Neuron (in vitro differentiated cells): ENCODE measurements around the gene PI4KA.

Experiments
- H2AFZ ChIP-seq: one replicate; pipeline ENCODE4 v1.6.1; 2013; ENCODE audit warnings: low read depth, mild to moderate bottlenecking, inconsistent platforms, low read length, moderate library complexity
- H3K27me3 ChIP-seq: one replicate; pipeline ENCODE4 v1.6.1; 2013; ENCODE audit warnings: low read length; ENCODE audit not compliant: insufficient read depth
- H3K36me3 ChIP-seq: one replicate; pipeline ENCODE4 v1.6.1; 2013; ENCODE audit warnings: low read length; ENCODE audit not compliant: insufficient read depth
- H3K4me1 ChIP-seq: one replicate; pipeline ENCODE4 v1.6.1; 2013; ENCODE audit warnings: low read length; ENCODE audit not compliant: insufficient read depth
- H3K4me3 ChIP-seq: 2 replicates; pipeline ENCODE4 v1.5.1; 2013; ENCODE audit warnings: mild to moderate bottlenecking, low read length, moderate library complexity
- H3K9me3 ChIP-seq: one replicate; pipeline ENCODE4 v1.6.1; 2013; ENCODE audit warnings: low read length

PI4KA gene

GRCh38 chr22:20785415-20785814 is 73.2 kb downstream of the PI4KA start:
- H3K36me3 ChIP-seq = peaks cover 41% of the 10 kb centered on the region
- H3K4me3 ChIP-seq = no peak overlapping the region
- H3K27me3 ChIP-seq = no peaks in the 10 kb centered on the region
- no peaks in the 10 kb centered on the region for H3K9me3 ChIP-seq
- H2AFZ ChIP-seq = no peak overlapping the region
- H3K4me1 ChIP-seq = no peaks in the 10 kb centered on the region

- no peaks in the 10 kb centered on the region for H3K4me1 ChIP-seq
- H3K4me3 ChIP-seq = no peak overlapping the region
- H3K27me3 ChIP-seq = no peaks in the 10 kb centered on the region
- H2AFZ ChIP-seq = no peak overlapping the region
- H3K9me3 ChIP-seq = no peaks in the 10 kb centered on the region
- peaks cover 47% of the 10 kb centered on the region for H3K36me3 ChIP-seq
Observed at GRCh38 chr22:20783844-20784723, 74.5 kb downstream of the PI4KA start.

DNA sequence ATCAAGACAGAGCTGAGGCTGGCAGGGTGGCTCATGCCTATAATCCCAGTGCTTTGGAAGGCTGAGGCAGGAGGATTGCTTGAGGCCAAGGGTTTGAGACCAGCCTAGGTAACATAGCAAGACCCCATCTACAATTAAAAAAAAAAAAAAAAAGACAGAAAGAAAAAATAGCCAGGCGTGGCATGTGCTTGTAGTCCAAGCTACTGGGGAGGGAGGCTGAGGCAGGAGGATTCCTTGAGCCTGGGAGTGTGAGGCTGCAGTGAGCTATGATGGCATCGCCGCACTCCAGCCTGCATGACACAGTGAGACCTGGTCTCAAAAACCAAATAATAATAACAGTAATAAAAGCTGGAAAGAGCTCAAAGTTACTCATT is 75.3 kb downstream of the PI4KA start:
- H3K27me3 ChIP-seq = no peaks in the 10 kb centered on the region
- no peaks in the 10 kb centered on the region for H3K4me1 ChIP-seq
- peaks cover 44% of the 10 kb centered on the region for H3K36me3 ChIP-seq
- no peak overlapping the region for H2AFZ ChIP-seq
- no peaks in the 10 kb centered on the region for H3K9me3 ChIP-seq
- no peak overlapping the region for H3K4me3 ChIP-seq

GRCh38 chr22:20782596-20783299 is 75.9 kb downstream of the PI4KA start:
- Histone ChIP-seq H3K4me3 (no peak overlapping the region), H3K36me3 (peaks cover 40% of the 10 kb centered on the region), H2AFZ (no peak overlapping the region), H3K4me1 (no peaks in the 10 kb centered on the region), H3K27me3 (no peaks in the 10 kb centered on the region), H3K9me3 (no peaks in the 10 kb centered on the region)

DNA sequence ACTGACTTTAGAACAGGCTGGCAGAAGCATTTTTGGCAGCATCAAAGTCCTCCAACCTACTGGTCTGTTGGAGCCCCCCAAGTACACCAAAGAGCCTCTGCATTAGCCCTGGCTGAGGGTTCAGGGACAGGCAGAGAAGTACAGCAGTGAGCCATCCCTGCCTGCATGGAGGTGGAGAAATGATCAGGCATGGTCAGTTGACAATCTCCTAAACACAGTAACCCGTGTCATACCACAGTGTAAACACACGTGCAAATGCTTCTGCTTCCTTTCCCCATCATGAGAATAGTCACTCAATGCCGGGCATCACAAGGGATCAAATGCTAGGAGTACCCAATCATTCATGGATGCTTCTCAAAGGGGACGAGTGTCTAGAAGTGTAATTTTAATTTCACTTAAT is 76.5 kb downstream of the PI4KA start:
- Histone ChIP-seq H3K4me1 (no peaks in the 10 kb centered on the region), H3K27me3 (no peaks in the 10 kb centered on the region), H2AFZ (no peak overlapping the region), H3K9me3 (no peaks in the 10 kb centered on the region), H3K4me3 (no peak overlapping the region), H3K36me3 (peaks cover 33% of the 10 kb centered on the region)

DNA sequence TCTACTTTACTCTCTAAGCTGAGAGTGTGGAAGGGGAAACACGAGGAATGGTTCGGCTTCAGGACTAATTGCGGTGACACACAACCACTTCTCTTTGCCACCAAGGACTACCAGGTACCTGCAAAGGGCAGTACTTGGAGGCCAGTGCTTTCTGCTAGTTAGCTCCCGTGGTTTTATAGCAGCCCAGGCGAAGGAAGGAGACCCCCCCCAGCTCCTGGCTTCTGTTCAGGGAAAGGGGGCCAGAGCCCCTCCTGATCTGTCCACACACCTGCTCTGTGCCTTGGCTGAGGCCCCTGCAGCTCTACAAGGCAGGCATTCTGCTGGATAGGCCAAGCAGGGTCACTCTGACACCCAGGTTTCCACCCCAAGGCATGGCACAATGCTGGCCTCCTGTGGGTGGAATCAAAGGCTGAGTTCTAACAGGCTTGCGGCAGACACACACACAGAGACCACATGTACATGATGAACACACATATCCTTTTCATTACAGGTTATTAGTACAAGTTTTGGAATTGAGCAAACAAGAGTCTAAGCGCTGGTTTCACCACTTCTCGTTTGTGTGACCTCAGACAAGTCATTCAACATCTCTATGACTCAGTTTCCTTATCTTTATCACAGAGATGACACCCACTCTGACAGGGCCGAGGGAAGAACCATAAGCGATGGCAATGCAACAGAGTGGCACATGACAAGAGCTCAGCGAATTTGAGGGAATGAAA is 77.2 kb downstream of the PI4KA start:
- H3K27me3 ChIP-seq = no peaks in the 10 kb centered on the region
- no peaks in the 10 kb centered on the region for H3K9me3 ChIP-seq
- H3K36me3 ChIP-seq = peaks cover 31% of the 10 kb centered on the region
- no peak overlapping the region for H3K4me3 ChIP-seq
- no peak overlapping the region for H2AFZ ChIP-seq
- H3K4me1 ChIP-seq = no peaks in the 10 kb centered on the region

- H2AFZ ChIP-seq = no peak overlapping the region
- peaks cover 22% of the 10 kb centered on the region for H3K36me3 ChIP-seq
- no peaks in the 10 kb centered on the region for H3K9me3 ChIP-seq
- H3K27me3 ChIP-seq = no peaks in the 10 kb centered on the region
- H3K4me3 ChIP-seq = no peak overlapping the region
- no peaks in the 10 kb centered on the region for H3K4me1 ChIP-seq
Observed at GRCh38 chr22:20779818-20780158, 78.8 kb downstream of the PI4KA start.

GRCh38 chr22:20779014-20779817 is 79.4 kb downstream of the PI4KA start:
- H3K27me3 ChIP-seq = no peaks in the 10 kb centered on the region
- no peaks in the 10 kb centered on the region for H3K9me3 ChIP-seq
- peaks cover 22% of the 10 kb centered on the region for H3K36me3 ChIP-seq
- no peak overlapping the region for H2AFZ ChIP-seq
- no peaks in the 10 kb centered on the region for H3K4me1 ChIP-seq
- no peak overlapping the region for H3K4me3 ChIP-seq

- H2AFZ ChIP-seq = no peak overlapping the region
- peaks cover 18% of the 10 kb centered on the region for H3K36me3 ChIP-seq
Observed at GRCh38 chr22:20777420-20778177, 81.0 kb downstream of the PI4KA start.

GRCh38 chr22:20776624-20777405 is 81.8 kb downstream of the PI4KA start:
- Histone ChIP-seq H3K27me3 (no peaks in the 10 kb centered on the region), H2AFZ (no peak overlapping the region), H3K9me3 (no peaks in the 10 kb centered on the region), H3K36me3 (peaks cover 18% of the 10 kb centered on the region), H3K4me3 (no peak overlapping the region), H3K4me1 (peaks cover 6% of the 10 kb centered on the region)

More at GRCh38 chr22:20777420-20778177, 81.0 kb downstream of the PI4KA start:
- no peaks in the 10 kb centered on the region for H3K9me3 ChIP-seq
- no peak overlapping the region for H3K4me3 ChIP-seq
- H3K27me3 ChIP-seq = no peaks in the 10 kb centered on the region
- H3K4me1 ChIP-seq = no peaks in the 10 kb centered on the region

DNA sequence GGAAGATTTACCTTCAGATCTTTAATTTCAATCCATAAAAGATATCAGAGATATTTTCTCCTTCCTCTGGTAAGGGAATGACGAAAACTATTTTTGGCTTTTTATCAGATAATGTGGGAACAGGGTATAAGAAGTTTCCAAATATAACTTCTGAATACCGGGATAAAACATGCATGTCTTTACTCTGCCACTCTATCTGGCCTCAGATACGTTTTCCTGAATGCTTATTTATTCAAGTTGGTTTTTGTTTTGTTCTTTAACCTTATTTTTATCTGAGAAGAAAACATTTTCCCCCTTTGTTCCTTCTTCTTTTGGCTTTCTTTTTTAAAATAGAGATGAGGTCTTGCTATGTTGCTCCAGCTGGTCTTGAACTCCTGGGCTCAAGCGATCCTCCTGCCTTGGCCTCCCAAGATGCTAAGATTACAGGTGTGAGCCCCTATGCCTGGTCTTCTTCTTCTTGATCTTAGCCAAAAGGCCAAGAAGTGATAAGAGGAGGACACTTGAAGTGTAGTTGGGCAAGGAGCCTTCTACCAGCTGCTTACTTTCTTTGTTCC is 83.2 kb downstream of the PI4KA start:
- Histone ChIP-seq H2AFZ (no peak overlapping the region), H3K9me3 (no peaks in the 10 kb centered on the region), H3K4me3 (no peak overlapping the region), H3K36me3 (peaks cover 16% of the 10 kb centered on the region), H3K27me3 (no peaks in the 10 kb centered on the region), H3K4me1 (peaks cover 6% of the 10 kb centered on the region)
